Lower leg skin (tissue), 3 donors: ENCODE measurements around the gene ARRDC1.

ENCODE experiments used
- CTCF ChIP-seq, 3 donors: fragments of 450-650 bp; IDR thresholded peaks; one replicate each; pipeline ENCODE4 v1.5.1; 2016; ENCODE audit warnings: antibody characterized with exemption in 3 of 3, mild to moderate bottlenecking in 3 of 3, moderate library complexity in 2 of 3
- POLR2A ChIP-seq, 2 donors: fragments of 450-650 bp; IDR thresholded peaks; one replicate each; pipeline ENCODE4 v1.6.1; 2016 to 2017; ENCODE audit warnings: antibody characterized with exemption in 2 of 2, mild to moderate bottlenecking in 1 of 2, moderate library complexity in 1 of 2

GRCh38 chr9:137664676-137665075, 59.2 kb downstream of the ARRDC1 start:
- TF ChIP-seq CTCF (IDR thresholded peaks at IDR 0.05), result no peak
- TF ChIP-seq POLR2A (IDR thresholded peaks at IDR 0.05), result no peak
